RPMI8226 (cell line): Measurements from ENCODE around the gene PROSER3.

Experiments
- DNase-seq: peaks from one replicate; pipeline ENCODE4 v3.0.0-alpha.2; 2015

PROSER3 gene

DNA sequence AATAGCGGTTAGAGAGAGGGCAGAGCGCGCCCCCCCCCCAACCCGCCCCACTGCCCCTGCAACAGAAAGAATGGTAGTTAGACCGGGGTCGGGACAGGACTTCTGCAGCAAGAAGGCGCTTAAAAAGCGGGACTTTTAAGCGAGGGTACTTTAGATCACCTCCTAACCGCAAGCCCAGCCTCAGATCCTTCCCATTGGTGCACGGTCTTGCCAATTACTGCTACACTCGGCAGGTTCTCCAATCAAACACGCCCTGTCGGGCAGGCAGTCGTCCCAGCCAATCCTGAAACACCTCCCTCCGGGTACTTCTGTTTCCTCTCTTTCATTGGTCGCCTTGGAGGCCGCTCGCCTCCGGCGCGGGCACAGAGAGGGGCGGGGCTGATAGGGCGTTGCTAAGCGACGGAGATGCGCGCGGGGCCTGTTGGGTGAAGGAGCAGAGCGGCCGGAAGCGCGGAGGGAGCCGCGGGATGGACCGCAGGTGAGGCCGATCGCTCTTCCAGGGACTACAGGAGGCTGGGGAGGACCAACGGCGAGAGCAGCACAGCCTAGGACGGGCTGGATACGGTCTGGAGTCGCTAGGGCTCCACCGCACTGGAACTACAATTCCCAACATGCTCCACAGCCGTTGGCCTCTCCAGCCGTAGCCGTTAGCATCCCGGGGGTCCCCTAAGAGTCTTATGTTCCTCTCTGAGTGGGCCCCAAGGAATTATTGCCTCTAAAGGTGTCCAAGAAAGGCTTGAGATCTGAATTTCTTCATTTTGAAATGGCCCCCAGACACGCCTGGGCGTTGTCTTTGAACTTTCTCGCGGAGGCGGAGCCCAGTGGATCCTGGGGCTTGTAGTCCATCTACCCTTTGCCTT lies at the start of gene PROSER3:
TSS of gene PROSER3 (plus strand) at position 428 of the 860 bp plus-strand sequence. CDS start at position 468, 40 bp downstream.
- peak; percentile 97 for DNase-seq

- no peak for DNase-seq
Observed at GRCh38 chr19:35708391-35708790, 49.6 kb upstream of the PROSER3 start.

DNA sequence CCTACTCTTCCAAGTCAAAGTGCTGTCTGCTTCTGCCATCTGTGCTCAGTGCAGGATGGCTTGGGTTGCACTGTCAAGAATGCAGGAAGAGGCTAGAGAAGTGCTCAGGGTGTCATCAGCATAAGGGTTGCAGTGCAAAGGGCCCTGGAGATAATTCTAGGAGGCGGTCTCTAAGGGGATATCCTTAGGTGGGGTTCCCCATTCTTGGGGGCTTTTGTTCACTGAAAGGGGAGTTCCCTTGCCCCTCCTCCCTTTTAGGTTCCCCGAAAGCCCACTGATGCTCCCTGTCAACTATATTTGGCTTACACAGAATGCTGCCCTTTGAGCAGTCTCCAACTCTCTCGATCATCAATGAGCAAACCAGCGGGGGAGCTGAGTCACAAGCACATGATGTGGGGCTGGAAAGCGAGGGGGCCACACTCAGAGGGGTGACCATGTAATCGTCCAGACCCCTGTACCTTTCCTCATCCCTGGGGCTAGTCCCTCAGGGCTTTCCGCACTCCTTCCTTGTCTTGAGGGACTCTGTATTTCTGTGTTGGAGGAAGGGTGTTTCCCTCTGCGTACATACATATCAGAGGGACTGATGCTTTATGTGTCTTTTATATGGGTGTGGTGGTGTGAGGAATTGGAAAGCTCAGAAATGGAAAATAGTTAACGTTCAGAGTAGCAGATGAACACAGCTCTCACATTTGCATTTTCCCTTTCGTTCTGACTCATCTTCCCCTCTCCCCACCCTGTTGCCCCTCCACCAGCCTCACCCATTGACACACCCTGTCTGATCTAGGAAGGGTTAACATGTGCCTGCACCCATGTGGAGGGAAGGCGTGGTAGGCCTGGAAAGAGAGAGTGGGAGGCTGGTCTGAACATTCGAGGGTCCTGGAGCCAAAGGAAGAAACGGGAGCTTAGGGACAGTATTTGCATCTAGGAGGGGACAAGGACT lies 46.9 kb upstream of the PROSER3 start:
- no peak for DNase-seq

DNA sequence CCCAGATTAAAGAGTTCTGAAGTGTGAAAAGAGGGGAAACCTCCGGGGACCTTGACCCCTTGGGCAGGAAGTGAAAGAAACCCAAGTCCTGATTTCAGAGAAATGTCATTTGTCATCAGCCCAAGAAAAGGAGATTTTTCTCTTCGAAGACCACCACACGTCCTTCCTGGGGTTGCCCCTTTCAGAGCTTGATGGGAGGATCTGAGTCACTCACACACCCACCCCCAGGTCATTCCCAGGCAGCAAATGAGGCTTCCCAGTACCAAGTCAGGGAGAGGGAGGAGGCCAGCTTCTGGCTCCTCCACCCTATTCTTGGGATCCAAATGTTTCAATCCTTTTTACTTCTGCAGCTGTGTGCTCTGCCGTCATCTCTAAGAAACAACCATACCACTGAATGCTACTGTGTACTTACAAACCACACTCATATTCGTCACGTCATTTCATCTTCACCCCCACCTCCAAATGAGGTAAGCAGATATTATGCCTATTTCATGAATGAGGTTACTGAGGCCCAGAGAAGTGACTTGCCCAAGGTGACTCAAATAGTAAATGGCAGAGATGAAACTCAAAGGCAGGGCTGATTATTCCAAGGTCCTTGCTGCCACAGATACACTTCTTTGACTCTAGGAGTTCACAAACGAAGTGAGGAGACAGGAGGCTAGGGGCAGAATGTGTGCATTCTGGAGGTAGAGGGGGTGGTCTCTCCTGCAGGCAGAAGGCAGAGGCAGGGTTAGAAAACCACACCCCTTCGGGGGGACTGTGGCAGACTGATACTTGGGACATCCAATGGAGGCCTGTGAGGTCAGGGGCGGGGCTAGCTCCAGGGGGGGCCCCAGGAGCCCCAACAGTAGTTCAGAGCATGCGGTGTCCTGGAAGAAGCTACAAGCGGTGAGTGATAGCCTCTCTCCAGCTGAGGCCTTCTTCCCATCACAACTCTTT lies 45.1 kb upstream of the PROSER3 start:
- no peak for DNase-seq

DNA sequence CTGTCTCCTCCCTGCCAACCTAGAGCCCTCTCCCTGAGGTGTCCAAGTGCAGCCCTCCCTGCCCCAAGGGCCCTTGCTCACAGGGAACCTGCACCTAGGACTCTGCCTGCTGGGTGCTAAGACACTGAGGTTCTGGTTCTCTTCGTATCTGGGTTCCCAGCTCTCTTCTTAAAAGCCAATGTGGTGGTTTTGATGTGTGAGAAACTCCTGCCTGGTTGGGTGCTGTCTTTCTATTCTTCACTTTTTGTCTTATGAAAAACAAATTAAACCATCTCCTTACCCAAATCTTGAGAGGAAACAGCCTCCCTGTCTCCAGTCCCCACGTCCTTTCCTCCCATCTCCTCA lies 44.5 kb upstream of the PROSER3 start:
- no peak for DNase-seq

GRCh38 chr19:35713904-35714495 lies 44.0 kb upstream of the PROSER3 start:
- DNase-seq: no peak

DNA sequence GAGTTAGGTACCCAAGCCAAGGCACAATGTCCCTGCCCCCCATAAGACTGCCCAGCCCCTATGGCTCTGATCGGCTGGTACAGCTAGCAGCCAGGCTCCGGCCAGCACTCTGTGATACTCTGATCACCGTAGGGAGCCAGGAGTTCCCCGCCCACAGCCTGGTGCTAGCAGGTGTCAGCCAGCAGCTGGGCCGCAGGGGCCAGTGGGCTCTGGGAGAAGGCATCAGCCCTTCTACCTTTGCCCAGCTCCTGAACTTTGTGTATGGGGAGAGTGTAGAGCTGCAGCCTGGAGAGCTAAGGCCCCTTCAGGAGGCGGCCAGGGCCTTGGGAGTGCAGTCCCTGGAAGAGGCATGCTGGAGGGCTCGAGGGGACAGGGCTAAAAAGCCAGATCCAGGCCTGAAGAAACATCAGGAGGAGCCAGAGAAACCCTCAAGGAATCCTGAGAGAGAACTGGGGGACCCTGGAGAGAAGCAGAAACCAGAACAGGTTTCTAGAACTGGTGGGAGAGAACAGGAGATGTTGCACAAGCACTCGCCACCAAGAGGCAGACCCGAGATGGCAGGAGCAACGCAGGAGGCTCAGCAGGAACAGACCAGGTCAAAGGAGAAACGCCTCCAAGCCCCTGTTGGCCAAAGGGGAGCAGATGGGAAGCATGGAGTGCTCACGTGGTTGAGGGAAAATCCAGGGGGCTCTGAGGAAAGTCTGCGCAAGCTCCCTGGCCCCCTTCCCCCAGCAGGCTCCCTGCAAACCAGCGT lies 43.2 kb upstream of the PROSER3 start:
- peak; percentile 14 for DNase-seq

DNA sequence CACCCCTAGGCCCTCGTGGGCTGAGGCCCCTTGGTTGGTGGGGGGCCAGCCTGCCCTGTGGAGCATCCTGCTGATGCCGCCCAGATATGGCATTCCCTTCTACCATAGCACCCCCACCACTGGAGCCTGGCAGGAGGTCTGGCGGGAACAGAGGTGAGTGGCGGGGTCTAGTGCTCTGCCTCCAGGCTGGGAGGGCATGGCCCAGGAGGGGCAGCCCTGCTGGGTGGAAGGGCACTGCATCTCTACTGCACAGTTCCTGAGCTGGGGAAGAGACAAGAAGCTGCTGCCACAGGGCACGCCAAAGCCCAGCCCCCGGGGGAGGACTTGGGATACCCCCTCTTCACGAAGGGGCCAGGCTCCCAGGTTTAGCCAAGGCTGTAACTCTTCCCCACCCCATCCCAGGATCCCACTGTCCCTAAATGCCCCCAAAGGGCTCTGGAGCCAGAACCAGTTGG lies 42.6 kb upstream of the PROSER3 start:
- DNase-seq: no peak

DNA sequence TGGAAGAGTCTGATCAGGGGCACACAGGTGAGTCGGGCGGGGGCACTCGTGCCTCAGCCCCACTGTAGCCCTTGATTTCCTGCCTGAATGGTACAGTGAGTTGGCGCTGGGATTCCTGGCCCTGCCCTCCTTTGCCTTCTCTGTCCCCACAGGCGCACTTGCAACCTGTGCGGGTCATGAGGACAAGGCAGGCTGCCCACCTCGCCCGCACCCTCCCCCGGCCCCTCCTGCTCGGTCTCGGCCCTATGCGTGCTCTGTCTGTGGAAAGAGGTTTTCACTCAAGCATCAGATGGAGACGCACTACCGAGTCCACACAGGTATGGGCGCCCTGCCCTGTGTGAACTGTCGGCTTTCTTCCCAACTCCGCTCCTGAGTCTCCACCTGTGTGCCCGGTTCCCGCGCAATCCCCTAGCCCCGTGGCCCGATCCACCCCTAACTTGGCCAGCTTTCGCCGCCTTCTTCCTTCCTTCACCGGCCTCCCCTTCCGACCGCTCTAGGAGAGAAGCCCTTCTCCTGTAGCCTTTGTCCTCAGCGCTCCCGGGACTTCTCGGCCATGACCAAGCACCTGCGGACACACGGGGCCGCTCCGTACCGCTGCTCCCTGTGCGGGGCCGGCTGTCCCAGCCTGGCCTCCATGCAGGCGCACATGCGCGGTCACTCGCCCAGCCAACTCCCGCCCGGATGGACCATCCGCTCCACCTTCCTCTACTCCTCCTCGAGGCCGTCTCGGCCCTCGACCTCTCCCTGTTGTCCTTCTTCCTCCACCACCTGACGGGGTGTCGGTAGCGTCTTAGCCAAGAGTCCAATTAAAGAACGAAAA lies 41.8 kb upstream of the PROSER3 start:
- DNase-seq: peak; percentile 5

DNA sequence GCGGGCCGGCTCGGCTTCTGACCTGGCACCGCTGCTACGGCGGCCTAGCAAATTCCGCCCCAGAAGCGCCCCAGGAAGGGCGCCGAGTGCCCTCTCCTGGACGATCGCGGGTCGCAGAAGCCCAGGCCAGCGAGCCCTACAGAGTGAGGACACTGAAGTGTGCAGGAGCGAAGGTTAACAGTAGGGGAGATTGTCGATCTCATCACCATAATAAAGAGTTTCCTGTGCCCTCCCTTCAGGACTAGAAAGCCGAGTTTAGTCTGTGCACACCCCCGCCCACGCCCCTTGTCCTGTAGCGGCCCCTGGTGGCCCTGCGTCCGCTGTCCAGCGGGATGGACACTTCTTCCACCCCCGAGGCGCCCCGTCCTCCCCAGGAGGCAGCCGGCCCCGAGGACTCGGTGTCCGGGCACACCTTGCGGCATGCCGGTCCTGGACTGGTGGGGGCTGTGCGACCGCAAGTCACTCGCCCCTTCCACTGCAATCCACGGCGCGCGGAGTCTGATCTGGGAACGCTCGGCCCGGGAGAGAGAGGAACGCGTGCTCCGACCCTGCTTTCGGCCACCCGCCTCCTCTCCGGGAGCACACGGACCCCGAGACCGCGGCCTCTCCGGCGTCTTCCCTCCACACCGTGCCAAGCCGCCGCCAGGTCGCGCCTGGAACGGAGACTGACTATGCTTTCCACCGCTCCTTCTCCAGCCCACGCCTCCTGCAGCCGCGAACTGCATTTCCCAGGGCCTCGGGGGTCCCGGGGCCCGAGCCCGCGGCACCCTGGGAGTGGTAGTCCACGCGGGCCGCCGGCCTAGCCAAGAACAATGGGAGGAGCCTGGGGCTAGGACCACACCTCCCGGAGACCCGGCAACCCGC lies 40.9 kb upstream of the PROSER3 start:
- peak; percentile 95 for DNase-seq

GRCh38 chr19:35717665-35718344 lies 40.2 kb upstream of the PROSER3 start, which contains the start of gene KMT2B:
KMT2B (plus strand) TSS chr19:35718003; CDS start chr19:35718019, 16 bp downstream.
- no peak for DNase-seq

- peak; percentile 30 for DNase-seq
Observed at GRCh38 chr19:35718345-35719041, 39.5 kb upstream of the PROSER3 start.

DNA sequence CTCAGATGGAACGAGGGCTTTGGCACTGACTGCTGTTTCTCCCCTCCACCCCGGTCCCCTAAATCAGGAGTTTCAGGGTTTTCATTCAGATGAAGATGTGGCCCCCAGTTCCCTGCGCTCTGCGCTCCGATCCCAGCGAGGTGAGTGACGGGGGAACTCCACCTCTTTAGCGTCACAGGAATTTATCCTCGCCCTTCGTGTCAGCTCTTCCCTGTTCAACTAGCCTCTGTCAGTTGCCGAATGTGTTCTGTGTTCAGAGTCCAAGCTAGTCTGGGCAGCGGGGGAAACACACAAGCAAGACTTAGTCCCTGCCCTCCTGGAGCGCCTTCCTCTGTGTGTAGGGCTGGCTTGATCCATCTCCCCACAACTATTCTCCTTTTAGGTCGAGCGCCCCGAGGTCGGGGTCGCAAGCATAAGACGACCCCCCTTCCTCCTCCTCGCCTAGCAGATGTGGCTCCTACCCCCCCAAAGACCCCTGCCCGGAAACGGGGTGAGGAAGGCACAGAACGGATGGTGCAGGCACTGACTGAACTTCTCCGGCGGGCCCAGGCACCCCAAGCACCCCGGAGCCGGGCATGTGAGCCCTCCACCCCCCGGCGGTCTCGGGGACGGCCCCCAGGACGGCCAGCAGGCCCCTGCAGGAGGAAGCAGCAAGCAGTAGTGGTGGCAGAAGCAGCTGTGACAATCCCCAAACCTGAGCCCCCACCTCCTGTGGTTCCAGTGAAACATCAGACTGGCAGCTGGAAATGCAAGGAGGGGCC lies 38.4 kb upstream of the PROSER3 start:
- no peak for DNase-seq

DNA sequence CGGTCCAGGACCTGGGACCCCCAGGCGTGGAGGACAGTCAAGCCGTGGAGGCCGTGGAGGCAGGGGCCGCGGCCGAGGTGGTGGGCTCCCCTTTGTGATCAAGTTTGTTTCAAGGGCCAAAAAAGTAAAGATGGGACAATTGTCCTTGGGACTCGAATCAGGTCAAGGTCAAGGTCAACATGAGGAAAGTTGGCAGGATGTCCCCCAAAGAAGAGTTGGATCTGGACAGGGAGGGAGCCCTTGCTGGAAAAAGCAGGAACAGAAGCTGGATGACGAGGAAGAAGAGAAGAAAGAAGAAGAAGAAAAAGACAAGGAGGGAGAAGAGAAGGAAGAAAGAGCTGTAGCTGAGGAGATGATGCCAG lies 37.8 kb upstream of the PROSER3 start:
- no peak for DNase-seq

GRCh38 chr19:35720648-35721047 lies 37.3 kb upstream of the PROSER3 start:
- no peak for DNase-seq

DNA sequence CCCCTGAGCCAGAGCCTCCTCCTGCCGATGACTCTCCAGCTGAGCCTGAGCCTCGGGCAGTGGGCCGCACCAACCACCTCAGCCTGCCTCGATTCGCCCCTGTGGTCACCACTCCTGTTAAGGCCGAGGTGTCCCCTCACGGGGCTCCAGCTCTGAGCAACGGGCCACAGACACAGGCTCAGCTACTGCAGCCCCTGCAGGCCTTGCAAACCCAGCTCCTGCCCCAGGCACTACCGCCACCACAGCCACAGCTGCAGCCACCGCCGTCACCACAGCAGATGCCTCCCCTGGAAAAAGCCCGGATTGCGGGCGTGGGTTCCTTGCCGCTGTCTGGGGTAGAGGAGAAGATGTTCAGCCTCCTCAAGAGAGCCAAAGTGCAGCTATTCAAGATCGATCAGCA lies 36.6 kb upstream of the PROSER3 start:
- DNase-seq: no peak

DNA sequence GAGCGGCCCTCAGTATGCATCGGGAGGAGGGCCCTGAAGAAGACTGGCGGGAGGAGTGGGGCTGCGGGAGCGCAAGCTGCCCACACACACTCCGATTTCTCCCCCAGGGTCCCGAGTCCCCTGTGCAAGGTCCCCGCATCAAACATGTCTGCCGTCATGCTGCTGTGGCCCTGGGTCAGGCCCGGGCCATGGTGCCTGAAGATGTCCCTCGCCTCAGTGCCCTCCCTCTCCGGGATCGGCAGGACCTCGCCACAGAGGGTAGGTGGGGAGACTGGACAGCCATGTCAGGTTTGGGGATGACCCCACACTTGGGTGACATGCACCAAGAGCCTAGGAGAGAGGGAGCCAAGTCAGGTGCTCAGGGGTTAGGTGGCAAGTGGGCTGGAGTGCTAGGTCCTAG lies 35.5 kb upstream of the PROSER3 start:
- DNase-seq: no peak
